Endothelial cell of hepatic sinusoid (primary cell): ENCODE results near the gene TAX1BP1.
"Not testable (repeated sequence)": the region's sequence is repeated elsewhere in the genome, so short reads cannot be mapped to it uniquely, and the experiment has no call there.

ENCODE experiments used
- in situ Hi-C: cut with HindIII; loops from 2 replicates; pipeline ENCODE4 v1.10.0; 2017; ENCODE audit warnings: low sequenced_read_pairs

The TAX1BP1 gene

DNA sequence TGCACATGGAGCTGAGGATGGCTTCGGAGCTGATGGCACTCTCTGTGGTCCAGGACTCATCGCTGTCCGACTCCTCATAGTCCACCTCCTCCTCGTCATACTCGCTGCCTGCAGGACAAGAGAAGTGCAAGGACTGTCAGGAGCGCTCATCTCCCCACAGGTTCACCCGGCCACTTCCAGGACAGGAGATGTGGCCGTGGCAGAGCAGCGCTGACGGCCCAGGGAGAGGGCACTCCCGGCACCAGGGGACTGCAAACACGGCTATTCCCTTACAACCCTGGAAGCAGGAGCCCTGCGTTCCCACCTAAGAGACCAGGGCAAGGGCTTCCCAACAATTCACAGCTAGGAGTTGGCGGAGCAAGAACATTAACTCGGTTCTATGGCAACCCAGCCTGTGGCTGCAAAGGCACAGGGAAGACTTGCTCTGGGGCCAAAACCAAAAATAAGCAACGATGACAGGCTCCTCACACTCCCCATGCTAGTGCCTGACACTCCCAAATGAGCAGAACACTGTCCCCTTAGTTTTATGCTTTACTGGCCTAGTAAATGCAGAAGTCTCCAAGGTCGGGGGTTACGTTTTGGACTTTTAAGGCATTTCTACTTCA, 100.9 kb downstream of the TAX1BP1 start:
- in situ Hi-C loops, result no loop called here

GRCh38 chr7:27842094-27842692, 102.2 kb downstream of the TAX1BP1 start:
- in situ Hi-C loops, result no loop called here

DNA sequence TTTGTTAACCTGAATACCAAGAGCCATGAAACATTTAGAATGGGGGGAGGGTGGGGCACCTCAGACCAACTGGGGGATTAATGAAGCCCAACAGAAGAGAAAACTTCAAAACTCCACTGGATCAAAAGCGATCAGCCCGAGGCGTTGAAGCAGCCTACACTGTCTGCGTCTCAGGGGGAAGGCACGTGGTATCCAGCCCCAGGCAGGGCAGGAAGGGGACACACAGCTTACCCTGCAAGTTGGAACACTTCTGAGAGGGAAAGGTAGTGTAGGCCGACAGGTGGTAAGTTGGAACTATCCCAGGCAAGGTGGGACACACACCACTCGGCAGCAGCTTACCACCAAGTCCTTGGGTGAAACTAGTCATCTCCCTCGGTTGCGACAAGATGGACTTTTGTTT, 102.9 kb downstream of the TAX1BP1 start:
- in situ Hi-C loops, result no loop called here

GRCh38 chr7:27843584-27844305, 103.8 kb downstream of the TAX1BP1 start:
- in situ Hi-C loops, result no loop called here

DNA sequence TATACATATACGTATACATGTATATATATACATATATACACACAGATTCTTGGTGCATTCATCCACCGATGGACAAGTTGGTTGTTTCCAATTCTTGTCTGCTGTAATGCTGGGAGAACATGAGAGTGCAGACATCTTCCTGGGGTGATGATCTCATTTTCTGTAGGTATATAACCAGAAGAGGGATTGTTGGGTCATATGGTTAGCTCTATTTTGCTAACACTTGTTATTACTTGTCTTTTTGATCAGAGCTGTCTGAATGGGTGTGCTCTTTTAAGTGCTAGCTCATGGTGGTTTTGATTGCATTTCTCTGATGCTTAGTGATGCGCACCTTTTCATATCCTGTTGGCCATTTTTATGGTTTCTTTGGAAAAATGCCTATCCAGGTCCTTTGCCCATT, 106.4 kb downstream of the TAX1BP1 start:
- in situ Hi-C loops, result no loop called here

DNA sequence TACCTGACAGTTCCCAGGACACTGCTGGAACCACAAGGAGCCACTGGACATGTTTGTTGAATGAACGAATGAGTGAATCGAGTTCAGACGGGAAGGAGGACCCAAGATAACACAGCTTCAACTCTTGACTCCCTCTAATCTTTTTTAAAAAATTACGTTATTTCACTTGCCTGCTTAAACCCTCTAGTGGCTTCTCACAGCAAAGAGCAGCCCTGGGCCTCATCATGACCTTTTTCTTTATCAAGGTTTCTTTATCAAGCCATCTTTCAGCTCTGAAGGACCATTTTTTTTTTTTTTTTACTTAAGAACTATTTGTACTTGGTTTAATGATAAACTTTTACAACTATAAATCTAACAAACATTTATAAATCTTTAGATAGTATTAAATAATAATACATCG, 110.6 kb downstream of the TAX1BP1 start:
- in situ Hi-C loops, result no loop called here

DNA sequence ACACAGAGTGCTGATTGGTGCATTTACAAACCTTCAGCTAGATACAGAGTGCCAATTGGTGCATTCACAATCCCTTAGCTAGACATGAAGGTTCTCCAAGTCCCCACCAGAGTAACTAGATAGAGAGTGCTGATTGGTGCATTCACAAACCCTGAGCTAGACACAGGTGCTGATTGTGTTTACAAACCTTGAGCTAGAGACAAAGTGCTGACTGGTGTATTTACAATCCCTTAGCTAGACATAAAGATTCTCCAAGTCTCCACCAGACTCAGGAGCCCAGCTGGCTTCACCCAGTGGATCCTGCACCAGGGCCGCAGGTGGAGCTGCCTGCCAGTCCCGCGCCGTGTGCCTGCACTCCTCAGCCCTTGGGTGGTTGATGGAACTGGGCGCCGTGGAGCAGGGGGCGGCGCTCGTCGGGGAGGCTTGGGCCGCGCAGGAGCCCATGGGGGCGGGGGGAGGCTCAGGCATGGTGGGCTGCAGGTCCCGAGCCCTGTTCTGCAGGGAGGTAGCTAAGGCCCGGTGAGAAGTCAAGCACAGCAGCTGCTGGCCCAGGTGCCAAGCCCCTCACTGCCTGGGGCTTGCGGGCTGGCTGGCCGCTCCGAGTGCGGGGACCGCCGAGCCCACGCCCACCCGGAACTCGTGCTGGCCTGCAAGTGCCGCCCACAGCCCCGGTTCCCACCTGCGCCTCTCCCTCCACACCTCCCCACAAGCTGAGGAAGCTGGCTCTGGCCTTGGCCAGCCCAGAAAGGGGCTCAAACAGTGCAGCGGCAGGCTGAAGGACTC, 116.9 kb downstream of the TAX1BP1 start:
- in situ Hi-C loops, result not testable (repeated sequence)

GRCh38 chr7:27860800-27861199, 120.8 kb downstream of the TAX1BP1 start:
- in situ Hi-C loops, result no loop called here

- in situ Hi-C loops, result no loop called here
Measured at GRCh38 chr7:27861747-27862146, 121.8 kb downstream of the TAX1BP1 start.

GRCh38 chr7:27863880-27864279, 123.9 kb downstream of the TAX1BP1 start:
- in situ Hi-C loops, result no loop called here

- in situ Hi-C loops, result no loop called here
Measured at GRCh38 chr7:27866256-27866655, 126.3 kb downstream of the TAX1BP1 start.

DNA sequence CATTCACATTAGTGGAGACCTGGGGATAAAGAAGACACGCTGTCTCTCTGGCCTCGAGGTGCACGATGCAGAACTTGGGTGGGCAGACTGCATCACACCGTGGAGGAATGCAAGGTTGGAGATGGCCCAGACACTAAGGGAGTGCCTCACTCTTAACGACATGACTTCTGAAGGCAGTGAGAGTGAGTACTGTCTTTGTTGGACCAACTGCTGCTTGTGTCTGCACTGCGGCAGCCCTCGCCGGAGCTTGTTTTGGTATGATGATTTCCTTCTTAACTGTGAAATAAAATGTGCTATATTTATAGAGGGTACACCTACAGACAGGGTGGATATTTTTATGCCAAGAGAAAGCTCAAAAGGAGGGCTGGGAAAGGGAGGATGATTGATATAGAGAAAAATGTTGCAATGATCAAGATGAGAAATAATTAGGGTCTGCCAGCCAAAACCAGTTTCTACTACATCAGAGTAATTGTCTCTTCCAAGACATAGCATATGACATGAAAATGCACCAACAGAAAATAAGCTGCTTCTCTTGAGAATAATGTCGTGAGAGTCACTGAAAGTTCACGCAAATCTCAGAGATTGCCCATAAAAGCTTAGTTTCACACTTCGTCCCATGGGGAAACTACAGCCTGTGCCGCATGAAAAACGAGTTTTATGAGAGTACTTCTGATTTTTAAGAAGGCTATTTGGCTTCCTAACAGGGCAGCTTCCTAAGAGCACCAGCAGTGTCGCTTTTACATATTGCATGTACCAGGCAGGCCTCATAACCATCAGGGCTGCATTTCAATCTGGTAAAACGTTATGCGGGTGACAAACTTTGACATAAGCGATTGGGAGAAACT, 127.1 kb downstream of the TAX1BP1 start:
- in situ Hi-C loops, result no loop called here

- in situ Hi-C loops, result no loop called here
Measured at GRCh38 chr7:27868131-27868550, 128.2 kb downstream of the TAX1BP1 start.

- in situ Hi-C loops, result no loop called here
Measured at GRCh38 chr7:27869056-27869455, 129.1 kb downstream of the TAX1BP1 start.

DNA sequence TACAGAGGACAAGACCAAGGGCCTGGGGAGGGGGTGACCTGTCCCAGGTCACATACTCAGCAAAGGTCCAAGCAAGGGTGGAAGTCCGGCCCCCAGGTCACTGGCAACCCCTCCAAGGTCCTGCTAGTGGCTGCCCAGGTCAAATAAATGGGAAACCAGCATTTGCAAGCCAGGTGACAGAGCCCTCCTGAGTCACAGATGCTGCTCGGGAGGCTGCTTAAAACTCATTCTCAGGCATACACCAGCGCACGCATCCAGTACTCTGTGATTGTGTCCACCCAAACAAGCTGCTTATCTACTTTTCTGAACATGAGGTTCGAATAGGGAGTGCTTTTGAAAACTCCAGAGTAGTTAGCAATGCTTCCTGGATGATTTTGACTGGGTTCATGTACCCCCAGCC, 130.6 kb downstream of the TAX1BP1 start:
- in situ Hi-C loops, result no loop called here

- in situ Hi-C loops, result no loop called here
Measured at GRCh38 chr7:27871086-27871485, 131.1 kb downstream of the TAX1BP1 start.

DNA sequence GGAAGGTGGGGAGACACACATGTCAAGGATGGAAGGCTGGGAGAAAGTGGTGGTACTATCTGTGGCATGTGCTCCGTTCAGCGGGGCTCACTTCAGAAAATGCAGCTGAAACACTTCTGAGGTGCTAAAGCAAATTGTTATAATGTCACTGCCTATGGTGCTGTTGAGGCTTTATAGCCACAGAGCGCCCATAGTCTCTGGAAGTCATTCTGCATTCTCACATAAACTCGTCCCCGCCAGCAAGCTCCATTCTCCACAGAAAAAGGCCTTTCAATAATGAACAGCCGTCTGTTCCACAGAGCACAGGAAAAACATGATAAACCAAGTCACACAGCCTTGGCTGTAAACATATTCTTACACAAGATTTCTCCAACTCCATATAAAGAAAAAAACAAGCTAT, 131.9 kb downstream of the TAX1BP1 start:
- in situ Hi-C loops, result no loop called here

GRCh38 chr7:27872356-27873275, 132.7 kb downstream of the TAX1BP1 start:
- in situ Hi-C loops, result no loop called here
